ENCODE results near the gene CD58. TPM values are rescaled to one million over a fixed set of nuclear protein-coding genes. Genes with fewer than 3 reads are reported as not detected.

Gene CD58
- total RNA-seq, 1 donor from 2014 or later = 7.0 TPM

DNA sequence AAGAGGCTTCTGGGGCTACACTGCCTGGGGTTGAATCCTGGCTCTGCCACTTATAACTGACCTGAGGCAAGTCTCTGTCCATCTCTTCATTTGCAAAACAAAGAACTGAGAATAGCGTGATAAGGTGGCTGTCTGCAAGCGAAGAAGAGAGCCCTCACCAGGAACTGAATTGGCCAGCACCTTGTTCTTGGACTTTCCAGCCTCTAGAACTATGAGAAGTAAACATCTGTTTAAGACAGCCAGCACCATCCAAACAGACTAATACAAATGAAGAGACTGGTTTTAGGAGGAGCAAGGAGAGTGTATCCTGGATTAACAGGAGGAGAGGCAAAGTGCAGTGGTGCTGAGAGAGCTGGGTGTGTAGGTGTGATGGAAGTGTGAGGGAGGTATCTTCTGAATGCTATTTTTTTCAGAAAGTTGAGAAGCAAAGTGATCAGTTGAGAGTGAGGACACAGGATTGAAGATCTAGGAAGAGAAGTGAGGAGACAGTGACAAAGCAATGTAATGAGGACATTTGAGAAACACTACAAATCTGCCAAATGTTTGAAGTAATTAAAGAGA, 59.3 kb downstream of the CD58 start:
- Mint-ChIP-seq H3K9me3 (ENCODE audit: low read depth) (peaks cover 8% of the 10 kb centered on the region), H3K27ac (no peak overlapping the region), H3K4me3 (ENCODE audit: low read depth) (no peak overlapping the region), H3K36me3 (ENCODE audit: insufficient read depth) (peaks cover 3% of the 10 kb centered on the region), H3K27me3 (no peaks in the 10 kb centered on the region), H3K4me1 (ENCODE audit: low read depth) (peaks cover 10% of the 10 kb centered on the region)
- DNase-seq (ENCODE audit: low spot score, unreplicated experiment) = no peak
- TF ChIP-seq, protein P1, sequence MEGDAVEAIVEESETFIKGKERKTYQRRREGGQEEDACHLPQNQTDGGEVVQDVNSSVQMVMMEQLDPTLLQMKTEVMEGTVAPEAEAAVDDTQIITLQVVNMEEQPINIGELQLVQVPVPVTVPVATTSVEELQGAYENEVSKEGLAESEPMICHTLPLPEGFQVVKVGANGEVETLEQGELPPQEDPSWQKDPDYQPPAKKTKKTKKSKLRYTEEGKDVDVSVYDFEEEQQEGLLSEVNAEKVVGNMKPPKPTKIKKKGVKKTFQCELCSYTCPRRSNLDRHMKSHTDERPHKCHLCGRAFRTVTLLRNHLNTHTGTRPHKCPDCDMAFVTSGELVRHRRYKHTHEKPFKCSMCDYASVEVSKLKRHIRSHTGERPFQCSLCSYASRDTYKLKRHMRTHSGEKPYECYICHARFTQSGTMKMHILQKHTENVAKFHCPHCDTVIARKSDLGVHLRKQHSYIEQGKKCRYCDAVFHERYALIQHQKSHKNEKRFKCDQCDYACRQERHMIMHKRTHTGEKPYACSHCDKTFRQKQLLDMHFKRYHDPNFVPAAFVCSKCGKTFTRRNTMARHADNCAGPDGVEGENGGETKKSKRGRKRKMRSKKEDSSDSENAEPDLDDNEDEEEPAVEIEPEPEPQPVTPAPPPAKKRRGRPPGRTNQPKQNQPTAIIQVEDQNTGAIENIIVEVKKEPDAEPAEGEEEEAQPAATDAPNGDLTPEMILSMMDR (IDR thresholded peaks at IDR 0.05; ENCODE audit: unreplicated experiment) = no peak

DNA sequence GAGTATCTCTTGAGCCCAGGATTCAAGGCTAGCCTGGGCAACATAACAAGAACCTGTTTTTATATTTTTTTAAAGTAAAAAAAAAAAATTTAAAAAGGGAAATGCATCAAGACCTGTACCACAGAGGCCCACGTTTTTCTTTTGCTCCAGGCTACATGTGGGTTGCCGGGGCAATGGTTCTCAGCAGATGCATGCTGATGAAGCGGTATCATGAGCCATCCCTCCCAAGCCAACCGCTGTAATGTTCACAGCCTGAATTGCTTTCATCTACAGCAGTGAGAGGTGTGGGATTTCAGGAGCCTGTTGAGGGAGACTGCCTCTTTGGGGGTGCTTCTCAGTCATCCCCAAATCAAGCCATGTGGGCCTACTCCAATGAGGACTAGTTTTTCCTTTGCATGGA, 60.5 kb downstream of the CD58 start:
- no peak for DNase-seq (ENCODE audit: low spot score, unreplicated experiment)
- TF ChIP-seq, protein P1 (IDR thresholded peaks at IDR 0.05; ENCODE audit: unreplicated experiment) = no peak
- Mint-ChIP-seq H3K27ac (no peak overlapping the region), H3K4me3 (ENCODE audit: low read depth) (no peak overlapping the region), H3K36me3 (ENCODE audit: insufficient read depth) (peaks cover 3% of the 10 kb centered on the region), H3K9me3 (ENCODE audit: low read depth) (peaks cover 8% of the 10 kb centered on the region), H3K4me1 (ENCODE audit: low read depth) (peaks cover 10% of the 10 kb centered on the region), H3K27me3 (no peaks in the 10 kb centered on the region)

DNA sequence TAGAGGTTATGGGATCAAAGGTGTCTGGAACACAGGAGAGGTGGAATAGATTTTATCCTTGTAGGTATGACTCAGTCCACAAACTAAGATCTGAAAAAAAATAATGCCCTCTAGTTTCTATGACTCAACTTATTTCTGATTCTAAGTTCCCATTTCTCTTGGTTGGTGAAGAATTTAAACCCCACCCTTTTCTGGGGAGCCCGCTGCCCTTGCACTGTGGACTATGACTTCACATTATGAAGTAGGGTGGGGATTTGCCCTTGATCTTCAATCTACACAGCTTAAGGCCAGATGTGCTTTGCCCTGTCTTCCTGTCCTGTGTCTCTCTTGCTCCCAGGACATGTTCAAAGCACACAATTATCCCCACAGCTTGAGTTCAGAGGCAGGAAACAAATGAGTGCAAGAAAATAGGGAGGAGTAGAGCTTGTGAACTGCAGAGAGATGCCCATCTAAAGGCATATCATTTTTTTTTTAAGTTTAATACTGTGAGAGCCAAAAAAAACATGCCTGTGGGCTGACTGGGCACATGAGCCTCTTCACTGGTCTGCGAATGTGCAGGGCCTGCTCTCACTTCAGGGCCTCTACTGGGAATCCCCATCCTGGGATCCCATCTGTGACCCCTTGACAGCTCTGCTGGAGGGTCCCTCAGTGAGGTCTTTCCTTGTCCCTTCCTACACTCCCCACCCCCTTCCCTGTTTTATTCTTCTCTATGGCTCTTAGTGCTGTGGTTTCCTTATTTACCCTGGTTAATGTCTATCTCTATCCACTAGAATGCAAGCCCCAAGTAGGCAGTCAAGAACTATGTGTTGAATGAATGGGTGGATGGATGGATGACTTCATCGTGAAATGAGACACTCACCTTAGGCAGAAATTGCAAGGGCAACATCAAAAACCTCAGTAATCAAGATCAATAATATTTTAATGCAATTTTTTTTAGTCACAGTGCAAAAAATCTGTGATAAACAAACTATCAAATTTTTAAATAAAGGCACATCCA, 61.5 kb downstream of the CD58 start:
- Mint-ChIP-seq H3K4me3 (ENCODE audit: low read depth) (no peak overlapping the region), H3K36me3 (ENCODE audit: insufficient read depth) (peaks cover 3% of the 10 kb centered on the region), H3K27me3 (no peaks in the 10 kb centered on the region), H3K9me3 (ENCODE audit: low read depth) (peaks cover 8% of the 10 kb centered on the region), H3K4me1 (ENCODE audit: low read depth) (peaks cover 5% of the 10 kb centered on the region), H3K27ac (no peak overlapping the region)
- TF ChIP-seq, protein P1 (IDR thresholded peaks at IDR 0.05; ENCODE audit: unreplicated experiment) = no peak
- DNase-seq (ENCODE audit: low spot score, unreplicated experiment) = no peak

DNA sequence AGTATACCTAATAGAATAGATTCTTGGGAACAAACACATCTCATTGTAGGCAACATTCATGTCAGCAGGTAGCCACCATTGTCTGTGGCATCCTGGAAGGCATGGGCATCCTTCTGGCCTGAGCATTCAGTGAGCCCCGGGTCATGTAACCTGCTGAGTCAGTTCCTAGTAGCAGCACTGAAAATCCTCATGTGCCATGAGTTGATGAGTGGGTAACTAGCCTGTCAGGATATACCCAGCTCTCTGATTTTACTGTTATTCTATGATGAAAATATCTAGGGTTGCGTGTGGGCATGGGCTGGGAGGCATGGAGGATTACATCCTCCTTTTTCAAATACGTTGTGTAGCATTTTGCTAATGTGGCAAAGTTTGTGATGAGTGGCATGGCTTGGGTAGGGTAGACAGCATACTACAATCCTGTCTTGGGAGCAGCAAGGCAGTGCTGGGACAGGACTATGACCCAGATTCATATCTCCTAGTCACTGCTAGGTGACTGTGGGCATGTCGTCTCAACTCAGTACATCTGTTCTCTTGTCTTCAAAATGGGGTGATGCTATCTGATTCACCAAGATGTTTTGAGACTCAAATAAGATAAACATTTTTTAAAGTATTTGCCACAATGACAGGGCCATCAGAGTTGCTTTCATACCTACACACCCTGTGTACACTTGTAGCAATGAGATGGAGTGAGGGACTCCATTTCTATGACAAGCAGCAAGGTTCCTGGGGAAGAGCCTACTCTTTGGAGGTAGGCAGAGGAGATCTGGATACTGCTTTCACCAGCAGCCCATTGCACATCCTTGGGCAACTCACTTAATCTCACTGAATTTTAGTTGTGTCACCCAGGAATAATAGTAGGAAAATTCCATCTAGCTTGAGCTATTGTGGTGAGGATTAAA, 62.5 kb downstream of the CD58 start:
- no peak for DNase-seq (ENCODE audit: low spot score, unreplicated experiment)
- no peak overlapping the region for H3K27ac Mint-ChIP-seq
- no peaks in the 10 kb centered on the region for H3K4me1 Mint-ChIP-seq (ENCODE audit: low read depth)
- H3K9me3 Mint-ChIP-seq (ENCODE audit: low read depth) = peaks cover 8% of the 10 kb centered on the region
- TF ChIP-seq, protein P1 (IDR thresholded peaks at IDR 0.05; ENCODE audit: unreplicated experiment) = no peak
- H3K36me3 Mint-ChIP-seq (ENCODE audit: insufficient read depth) = peaks cover 3% of the 10 kb centered on the region
- H3K4me3 Mint-ChIP-seq (ENCODE audit: low read depth) = no peak overlapping the region
- no peaks in the 10 kb centered on the region for H3K27me3 Mint-ChIP-seq

DNA sequence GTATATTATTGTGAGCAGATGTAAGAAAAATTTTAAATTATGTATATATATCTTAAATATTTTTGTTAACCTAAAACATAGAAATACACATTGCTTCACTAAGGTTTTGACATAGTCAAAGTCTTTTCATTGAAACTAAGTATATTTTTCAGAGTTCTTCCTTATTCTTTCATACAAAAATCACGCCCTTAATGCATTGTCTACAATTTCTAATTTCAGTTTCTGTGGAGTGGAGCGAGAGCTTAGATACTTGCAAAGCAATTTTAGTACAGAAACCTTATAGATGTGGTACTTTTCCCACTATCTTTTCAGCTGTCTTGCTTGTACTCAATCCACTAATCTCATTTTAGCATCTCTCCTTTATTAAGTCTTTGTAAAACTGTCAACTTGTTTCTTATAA, 63.2 kb downstream of the CD58 start:
- no peaks in the 10 kb centered on the region for H3K4me1 Mint-ChIP-seq (ENCODE audit: low read depth)
- H3K27ac Mint-ChIP-seq = no peak overlapping the region
- DNase-seq (ENCODE audit: low spot score, unreplicated experiment) = no peak
- TF ChIP-seq, protein P1 (IDR thresholded peaks at IDR 0.05; ENCODE audit: unreplicated experiment) = no peak
- H3K9me3 Mint-ChIP-seq (ENCODE audit: low read depth) = peaks cover 8% of the 10 kb centered on the region
- H3K4me3 Mint-ChIP-seq (ENCODE audit: low read depth) = no peak overlapping the region
- peaks cover 3% of the 10 kb centered on the region for H3K36me3 Mint-ChIP-seq (ENCODE audit: insufficient read depth)
- H3K27me3 Mint-ChIP-seq = no peaks in the 10 kb centered on the region
